ENCODE data around the gene MLLT3. TPM values are rescaled to one million over a fixed set of nuclear protein-coding genes. Genes with fewer than 3 reads are reported as not detected.

MLLT3 gene
- total RNA-seq, 3 donors from 2014 or later (not counting 1 experiment from before 2014, with no cell fraction given), result 24.3 to 26.6 (median 25.2) TPM

DNA sequence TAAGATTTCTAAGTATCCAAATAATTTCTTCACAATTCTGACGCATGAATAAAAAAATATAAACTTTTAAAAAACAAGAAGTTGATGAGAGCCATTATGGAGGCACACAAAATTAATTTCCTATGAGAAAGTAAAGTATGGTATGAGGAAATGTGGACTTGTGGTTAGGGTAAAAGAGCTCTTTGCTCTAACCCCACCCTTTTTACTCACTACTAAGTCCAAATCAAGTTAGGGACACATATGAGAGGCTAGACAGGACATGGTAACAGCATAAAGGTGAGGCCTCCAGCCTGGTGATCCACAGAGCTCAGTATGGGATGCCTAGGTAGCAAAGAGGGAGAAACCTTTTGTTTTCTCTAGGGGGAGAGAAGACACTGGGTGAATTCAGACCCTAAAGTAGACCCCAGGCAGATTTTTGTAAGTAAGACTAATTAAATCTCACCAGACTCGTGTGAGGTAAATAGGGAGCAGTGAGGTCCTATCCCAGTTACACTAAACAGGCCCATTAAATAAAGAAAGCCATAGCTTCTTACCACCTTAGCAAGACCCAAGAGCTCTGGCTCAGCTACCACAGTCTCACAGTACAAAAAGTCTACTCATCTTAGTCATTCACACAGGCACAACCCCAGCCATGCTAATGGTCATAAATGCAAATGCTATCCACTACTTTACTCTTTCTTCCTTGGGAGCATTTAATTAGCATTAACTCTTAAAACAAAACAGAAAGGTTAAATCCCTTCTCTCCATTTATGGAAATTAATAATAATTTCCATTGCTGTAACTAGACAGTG is 42.6 kb downstream of the MLLT3 start:
- no peaks in the 10 kb centered on the region for H3K9me3 ChIP-seq (ENCODE audit: control insufficient read depth, insufficient read depth, low read length)
- Mint-ChIP-seq H3K36me3 (no peaks in the 10 kb centered on the region), H3K9me3 (no peaks in the 10 kb centered on the region), H3K27me3 (ENCODE audit: low read depth in 2 of 2) (no peaks in the 10 kb centered on the region), H3K4me1 (peaks cover 49 to 51% of the 10 kb centered on the region in 2 donors), H3K4me3 (no peak overlapping the region), H3K27ac (no peak overlapping the region)
- WGBS (ENCODE audit: insufficient coverage), result no CpG with 5 or more reads among the region's 2 CpGs
- intact Hi-C loops (cut with micrococcal nuclease), result no loop called here
- H3K27me3 ChIP-seq (ENCODE audit: control insufficient read depth, insufficient read depth, low read length), result no peaks in the 10 kb centered on the region
- DNase-seq, result no peak
- peaks cover 4% of the 10 kb centered on the region for H3K4me1 ChIP-seq (ENCODE audit: control insufficient read depth, insufficient read depth, low read length)
- ATAC-seq, result no peak
- no peaks in the 10 kb centered on the region for H3K36me3 ChIP-seq (ENCODE audit: control insufficient read depth, insufficient read depth, low read length)
- no peak for TF ChIP-seq CTCF (IDR thresholded peaks at IDR 0.05)
- H3K4me3 ChIP-seq (ENCODE audit: low read length), result no peak overlapping the region
- H3K27ac ChIP-seq (ENCODE audit: low read length), result no peak overlapping the region

GRCh38 chr9:20573023-20573422 is 49.3 kb downstream of the MLLT3 start:
- DNase-seq (no peak), ATAC-seq (no peak)
- 84% methylated on average over 3 of the region's 4 CpGs for WGBS (ENCODE audit: insufficient coverage)
- no peaks in the 10 kb centered on the region for H3K9me3 ChIP-seq (ENCODE audit: control insufficient read depth, insufficient read depth, low read length)
- Mint-ChIP-seq H3K27me3 (ENCODE audit: low read depth in 2 of 2) (no peaks in the 10 kb centered on the region), H3K9me3 (no peaks in the 10 kb centered on the region), H3K4me3 (no peak overlapping the region), H3K4me1 (peaks cover 35 to 36% of the 10 kb centered on the region in 2 donors), H3K36me3 (no peaks in the 10 kb centered on the region), H3K27ac (no peak overlapping the region)
- H3K4me1 ChIP-seq (ENCODE audit: control insufficient read depth, insufficient read depth, low read length), result no peaks in the 10 kb centered on the region
- H3K27me3 ChIP-seq (ENCODE audit: control insufficient read depth, insufficient read depth, low read length), result no peaks in the 10 kb centered on the region
- intact Hi-C loops (cut with micrococcal nuclease), result no loop called here
- TF ChIP-seq CTCF (IDR thresholded peaks at IDR 0.05), result no peak
- H3K36me3 ChIP-seq (ENCODE audit: control insufficient read depth, insufficient read depth, low read length), result no peaks in the 10 kb centered on the region
- no peak overlapping the region for H3K27ac ChIP-seq (ENCODE audit: low read length)
- no peak overlapping the region for H3K4me3 ChIP-seq (ENCODE audit: low read length)

- intact Hi-C loops (cut with micrococcal nuclease), result no loop called here
- Histone ChIP-seq H3K27ac (ENCODE audit: low read length) (no peak overlapping the region), H3K4me1 (ENCODE audit: control insufficient read depth, insufficient read depth, low read length) (no peaks in the 10 kb centered on the region), H3K4me3 (ENCODE audit: low read length) (no peak overlapping the region), H3K9me3 (ENCODE audit: control insufficient read depth, insufficient read depth, low read length) (no peaks in the 10 kb centered on the region), H3K27me3 (ENCODE audit: control insufficient read depth, insufficient read depth, low read length) (no peaks in the 10 kb centered on the region), H3K36me3 (ENCODE audit: control insufficient read depth, insufficient read depth, low read length) (no peaks in the 10 kb centered on the region)
- Mint-ChIP-seq H3K4me3 (no peak overlapping the region), H3K9me3 (no peaks in the 10 kb centered on the region), H3K27me3 (ENCODE audit: low read depth in 2 of 2) (no peaks in the 10 kb centered on the region), H3K27ac (no peak overlapping the region), H3K4me1 (peaks cover 29 to 33% of the 10 kb centered on the region in 2 donors), H3K36me3 (no peaks in the 10 kb centered on the region)
- WGBS (ENCODE audit: insufficient coverage), result 70% methylated on average over 1 of the region's 1 CpG
- ATAC-seq (no peak), DNase-seq (no peak)
- no peak for TF ChIP-seq CTCF (IDR thresholded peaks at IDR 0.05)
These were observed 51.5 kb downstream of the MLLT3 start for GRCh38 chr9:20570756-20571155.

DNA sequence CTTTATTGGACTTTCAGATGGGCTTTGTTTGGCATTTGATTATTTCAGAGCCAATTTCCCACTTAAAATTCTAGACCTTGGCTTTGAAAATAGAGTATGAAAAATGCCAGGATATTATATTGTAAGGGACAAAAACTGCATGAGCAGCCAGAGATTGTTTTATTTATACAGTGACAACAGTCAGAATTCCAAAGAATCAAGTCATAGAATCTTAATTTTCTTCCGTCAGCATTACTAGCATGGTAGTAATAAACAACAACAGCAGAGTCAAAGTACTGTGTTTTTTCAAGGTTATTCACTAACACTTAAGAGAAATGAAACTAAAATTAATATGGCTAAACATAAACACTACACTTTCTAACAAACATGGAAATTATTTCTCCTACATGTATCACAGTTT is 52.2 kb downstream of the MLLT3 start:
- H3K36me3 Mint-ChIP-seq, result no peaks in the 10 kb centered on the region
- intact Hi-C loops (cut with micrococcal nuclease), result no loop called here

More for the DNA sequence above, 52.2 kb downstream of the MLLT3 start:
- 100% methylated on average over 1 of the region's 1 CpG for WGBS (ENCODE audit: insufficient coverage)
- ATAC-seq (no peak), DNase-seq (no peak)
- Histone ChIP-seq H3K4me1 (ENCODE audit: control insufficient read depth, insufficient read depth, low read length) (no peaks in the 10 kb centered on the region), H3K4me3 (ENCODE audit: low read length) (no peak overlapping the region), H3K27ac (ENCODE audit: low read length) (no peak overlapping the region), H3K27me3 (ENCODE audit: control insufficient read depth, insufficient read depth, low read length) (no peaks in the 10 kb centered on the region), H3K36me3 (ENCODE audit: control insufficient read depth, insufficient read depth, low read length) (no peaks in the 10 kb centered on the region), H3K9me3 (ENCODE audit: control insufficient read depth, insufficient read depth, low read length) (no peaks in the 10 kb centered on the region)
- Mint-ChIP-seq H3K4me3 (no peak overlapping the region), H3K27ac (no peak overlapping the region), H3K4me1 (peaks cover 33 to 34% of the 10 kb centered on the region in 2 donors), H3K9me3 (no peaks in the 10 kb centered on the region), H3K27me3 (ENCODE audit: low read depth in 2 of 2) (no peaks in the 10 kb centered on the region)
- TF ChIP-seq CTCF (IDR thresholded peaks at IDR 0.05), result no peak
